H9 (cell line): ENCODE results near the gene NSMF. TPM values are rescaled to one million over a fixed set of nuclear protein-coding genes. Genes with fewer than 3 reads are reported as not detected.
A peak's percentile ranks its signal among the peaks of the same experiment; 100 is the strongest.

Experiments used
- DNase-seq: peaks from one replicate; pipeline ENCODE4 v3.0.0-alpha.2; 2017
- H2AFZ ChIP-seq: one replicate; pipeline ENCODE4 v1.6.1; 2013; ENCODE audit warnings: mild to moderate bottlenecking, low read length, control low read depth, moderate library complexity
- H2AK5ac ChIP-seq: 2 replicates; pipeline ENCODE4 v1.6.1; 2013; ENCODE audit warnings: low read length, control low read depth, mixed read lengths; ENCODE audit not compliant: insufficient read length
- H2BK120ac ChIP-seq: one replicate; pipeline ENCODE4 v1.6.1; 2013; ENCODE audit warnings: low read depth, mild to moderate bottlenecking, low read length, control low read depth, inconsistent platforms; ENCODE audit not compliant: poor library complexity, severe bottlenecking
- H2BK12ac ChIP-seq: 2 replicates; pipeline ENCODE4 v1.6.1; 2013; ENCODE audit warnings: low read length, control low read depth, mixed read lengths, low read depth; ENCODE audit not compliant: insufficient read length
- H2BK15ac ChIP-seq: 2 replicates; pipeline ENCODE4 v1.6.1; 2013; ENCODE audit warnings: low read depth, low read length, control low read depth
- H2BK20ac ChIP-seq: one replicate; pipeline ENCODE4 v1.6.1; 2013; ENCODE audit warnings: low read depth, mild to moderate bottlenecking, low read length, control low read depth, inconsistent platforms; ENCODE audit not compliant: poor library complexity, severe bottlenecking
- H2BK5ac ChIP-seq: 2 replicates; pipeline ENCODE4 v1.6.1; 2013; ENCODE audit warnings: low read length, control low read depth, mixed read lengths; ENCODE audit not compliant: insufficient read length
- H3K14ac ChIP-seq: 2 replicates; pipeline ENCODE4 v1.6.1; 2013; ENCODE audit warnings: low read length, control low read depth; ENCODE audit not compliant: insufficient read depth
- H3K18ac ChIP-seq: 2 replicates; pipeline ENCODE4 v1.6.1; 2013; ENCODE audit warnings: low read depth, mild to moderate bottlenecking, mixed read lengths, low read length, control low read depth; ENCODE audit not compliant: insufficient read length
- H3K23ac ChIP-seq: 2 replicates; pipeline ENCODE4 v1.6.1; 2013; ENCODE audit warnings: low read length, control low read depth, mixed read lengths, low read depth; ENCODE audit not compliant: insufficient read length
- H3K23me2 ChIP-seq: 2 replicates; pipeline ENCODE4 v1.6.1; 2013; ENCODE audit warnings: low read depth, mild to moderate bottlenecking, mixed read lengths, low read length, control low read depth; ENCODE audit not compliant: insufficient read length, poor library complexity, severe bottlenecking
- H3K27ac ChIP-seq: 2 replicates; pipeline ENCODE4 v1.5.1; 2013; ENCODE audit warnings: low read length, control low read depth, mixed read lengths, low read depth; ENCODE audit not compliant: insufficient read length
- H3K27me3 ChIP-seq: 2 replicates; pipeline ENCODE4 v1.6.1; 2013; ENCODE audit warnings: low read length, control low read depth, inconsistent platforms; ENCODE audit not compliant: insufficient read depth
- H3K4ac ChIP-seq: 2 replicates; pipeline ENCODE4 v1.6.1; 2013; ENCODE audit warnings: low read depth, mild to moderate bottlenecking, control low read depth, inconsistent platforms, low read length, moderate library complexity
- H3K4me1 ChIP-seq: 2 replicates; pipeline ENCODE4 v1.6.1; 2013; ENCODE audit warnings: low read length, control low read depth, inconsistent platforms; ENCODE audit not compliant: insufficient read depth
- H3K4me2 ChIP-seq: 2 replicates; pipeline ENCODE4 v1.6.1; 2013; ENCODE audit warnings: low read length, control low read depth, mixed read lengths; ENCODE audit not compliant: insufficient read length, insufficient read depth
- H3K56ac ChIP-seq: 2 replicates; pipeline ENCODE4 v1.6.1; 2013; ENCODE audit warnings: low read depth, mild to moderate bottlenecking, mixed read lengths, low read length, control low read depth; ENCODE audit not compliant: insufficient read length
- H3K79me1 ChIP-seq: 2 replicates; pipeline ENCODE4 v1.6.1; 2013; ENCODE audit warnings: low read depth, mild to moderate bottlenecking, moderate library complexity, low read length, control low read depth, inconsistent platforms; ENCODE audit not compliant: insufficient read depth, poor library complexity, severe bottlenecking
- H3K79me2 ChIP-seq: 2 replicates; pipeline ENCODE4 v1.6.1; 2013; ENCODE audit warnings: low read length, control low read depth, inconsistent platforms; ENCODE audit not compliant: insufficient read depth
- H3K9ac ChIP-seq: 2 replicates; pipeline ENCODE4 v1.6.1; 2013; ENCODE audit warnings: low read length, control low read depth, mixed read lengths; ENCODE audit not compliant: insufficient read length; ENCODE audit errors: extremely low read depth
- H3K9me3 ChIP-seq: one replicate; pipeline ENCODE4 v1.6.1; 2013; ENCODE audit warnings: low read depth, low read length, inconsistent platforms; ENCODE audit not compliant: control insufficient read depth
- H3T11ph ChIP-seq: one replicate; pipeline ENCODE4 v1.6.1; 2013; ENCODE audit warnings: mild to moderate bottlenecking, low read length, control low read depth, inconsistent platforms
- H4K20me1 ChIP-seq: one replicate; pipeline ENCODE4 v1.6.1; 2013; ENCODE audit not compliant: control insufficient read depth, insufficient read length, insufficient read depth
- H4K5ac ChIP-seq: 2 replicates; pipeline ENCODE4 v1.6.1; 2013; ENCODE audit warnings: low read depth, mild to moderate bottlenecking, mixed read lengths, low read length, control low read depth; ENCODE audit not compliant: insufficient read length
- H4K8ac ChIP-seq: replicated peaks from 2 replicates; pipeline ENCODE4 v1.6.1; 2013; ENCODE audit warnings: low read length, control low read depth, mixed read lengths, low read depth; ENCODE audit not compliant: insufficient read length
- H4K91ac ChIP-seq: 2 replicates; pipeline ENCODE4 v1.6.1; 2013; ENCODE audit warnings: low read depth, mild to moderate bottlenecking, moderate library complexity, mixed read lengths, low read length, control low read depth; ENCODE audit not compliant: insufficient read length
- H3K27ac Mint-ChIP-seq, 3 experiments: 2 replicates in 2 of 3; 3 replicates in 1 of 3; pipeline ENCODE4 v1.8.0; 2020 to 2021; ENCODE audit warnings: mixed read lengths in 3 of 3, mild to moderate bottlenecking in 1 of 3, moderate library complexity in 1 of 3
- H3K27me3 Mint-ChIP-seq: 2 replicates; pipeline ENCODE4 v1.8.0; 2021; ENCODE audit warnings: low read depth, mild to moderate bottlenecking, moderate library complexity, mixed read lengths
- H3K36me3 Mint-ChIP-seq, 3 experiments: 2 replicates in 2 of 3; 3 replicates in 1 of 3; pipeline ENCODE4 v1.8.0; 2020 to 2021; ENCODE audit warnings: low read depth in 3 of 3, mixed read lengths in 3 of 3; ENCODE audit not compliant: insufficient read depth in 1 of 3
- H3K4me1 Mint-ChIP-seq, 2 experiments: 2 replicates each; pipeline ENCODE4 v1.8.0; 2020; ENCODE audit warnings: mixed read lengths in 2 of 2
- H3K4me3 Mint-ChIP-seq, 2 experiments: 2 replicates in 1 of 2; 3 replicates in 1 of 2; pipeline ENCODE4 v1.8.0; 2020 to 2021; ENCODE audit warnings: mild to moderate bottlenecking in 2 of 2, mixed read lengths in 2 of 2, moderate library complexity in 1 of 2
- H3K9me3 Mint-ChIP-seq, 2 experiments: 2 replicates in 1 of 2; 3 replicates in 1 of 2; pipeline ENCODE4 v1.8.0; 2020; ENCODE audit warnings: mild to moderate bottlenecking in 2 of 2, mixed read lengths in 2 of 2, moderate library complexity in 1 of 2
- WGBS: extraction: QIAGEN DNeasy Blood & Tissue Kit; methylation state at CpG from one replicate; pipeline ENCODE4 v1.1.7; 2013; ENCODE audit warnings: missing lambda C conversion rate, low lambda C conversion rate, mixed read lengths; ENCODE audit not compliant: insufficient read length; ENCODE audit errors: extremely low coverage; 5-methylcytosine and 5-hydroxymethylcytosine counted together
- total RNA-seq: library from RNA; stranded (reverse); gene quantifications from 2 replicates; pipeline ENCODE4 v1.2.1, GENCODE V29; 2021
- TF ChIP-seq, protein P1 (sequence below): fragments of 200-600 bp; sonication (generic); conservative IDR thresholded peaks from 3 replicates; pipeline ENCODE4 v1.8.0; 2021; ENCODE audit warnings: antibody characterized with exemption, mild to moderate bottlenecking

Gene NSMF
- total RNA-seq, 1 experiment from 2014 or later: 46.3 TPM

DNA sequence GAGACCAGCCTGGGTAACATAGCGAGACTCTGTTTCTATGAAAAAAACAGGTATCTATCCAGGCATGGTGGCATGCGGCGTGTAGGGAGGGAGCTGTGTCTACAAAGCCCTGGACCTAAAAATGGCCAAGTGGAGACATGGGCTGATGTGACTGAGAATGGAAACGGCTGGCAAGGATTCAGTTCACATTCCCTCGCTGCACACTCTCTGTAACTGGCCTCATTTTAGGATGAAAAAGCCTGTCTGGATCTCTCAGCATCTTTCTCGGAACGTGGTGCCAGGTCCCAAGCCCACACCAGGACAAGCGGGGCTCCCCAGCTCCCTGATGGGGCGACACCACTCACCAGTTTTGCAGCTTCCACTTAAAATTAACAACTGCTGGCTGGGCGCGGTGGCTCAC lies 49.6 kb downstream of the NSMF start:
- no peak overlapping the region for H4K8ac ChIP-seq
- H2BK12ac ChIP-seq: no peak overlapping the region
- WGBS: no CpG with 5 or more reads among the region's 11 CpGs
- no peak overlapping the region for H2BK15ac ChIP-seq
- Mint-ChIP-seq H3K27ac (peak overlapping the region in 1 of 3 experiments; percentile 39; a peak in 1 of 7 replicates), H3K27me3 (peaks cover 8% of the 10 kb centered on the region; the same call in 1 of the 2 replicates), H3K36me3 (peaks cover 0 to 2% (median 0%) of the 10 kb centered on the region in 3 experiments; a peak in 1 of 7 replicates), H3K4me3 (no peak overlapping the region), H3K9me3 (no peaks in the 10 kb centered on the region), H3K4me1 (peaks cover 0 to 5% of the 10 kb centered on the region in 2 experiments; a peak in 1 of 4 replicates)
- H3K27me3 ChIP-seq: no peaks in the 10 kb centered on the region
- H4K5ac ChIP-seq: no peak overlapping the region
- no peak overlapping the region for H3K18ac ChIP-seq
- no peak overlapping the region for H2AFZ ChIP-seq
- peak; percentile 17 for DNase-seq
- H2BK20ac ChIP-seq: no peak overlapping the region
- no peak overlapping the region for H3T11ph ChIP-seq
- no peak overlapping the region for H3K56ac ChIP-seq
- TF ChIP-seq, protein P1, sequence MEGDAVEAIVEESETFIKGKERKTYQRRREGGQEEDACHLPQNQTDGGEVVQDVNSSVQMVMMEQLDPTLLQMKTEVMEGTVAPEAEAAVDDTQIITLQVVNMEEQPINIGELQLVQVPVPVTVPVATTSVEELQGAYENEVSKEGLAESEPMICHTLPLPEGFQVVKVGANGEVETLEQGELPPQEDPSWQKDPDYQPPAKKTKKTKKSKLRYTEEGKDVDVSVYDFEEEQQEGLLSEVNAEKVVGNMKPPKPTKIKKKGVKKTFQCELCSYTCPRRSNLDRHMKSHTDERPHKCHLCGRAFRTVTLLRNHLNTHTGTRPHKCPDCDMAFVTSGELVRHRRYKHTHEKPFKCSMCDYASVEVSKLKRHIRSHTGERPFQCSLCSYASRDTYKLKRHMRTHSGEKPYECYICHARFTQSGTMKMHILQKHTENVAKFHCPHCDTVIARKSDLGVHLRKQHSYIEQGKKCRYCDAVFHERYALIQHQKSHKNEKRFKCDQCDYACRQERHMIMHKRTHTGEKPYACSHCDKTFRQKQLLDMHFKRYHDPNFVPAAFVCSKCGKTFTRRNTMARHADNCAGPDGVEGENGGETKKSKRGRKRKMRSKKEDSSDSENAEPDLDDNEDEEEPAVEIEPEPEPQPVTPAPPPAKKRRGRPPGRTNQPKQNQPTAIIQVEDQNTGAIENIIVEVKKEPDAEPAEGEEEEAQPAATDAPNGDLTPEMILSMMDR: no peak
- no peak overlapping the region for H3K4ac ChIP-seq
- H2BK5ac ChIP-seq: no peak overlapping the region
- H3K23ac ChIP-seq: no peak overlapping the region
- H3K4me2 ChIP-seq: no peak overlapping the region
- no peak overlapping the region for H3K14ac ChIP-seq
- no peak overlapping the region for H2BK120ac ChIP-seq
- no peaks in the 10 kb centered on the region for H3K9me3 ChIP-seq
- peaks cover 3% of the 10 kb centered on the region for H3K23me2 ChIP-seq
- no peaks in the 10 kb centered on the region for H3K79me1 ChIP-seq
- no peak overlapping the region for H2AK5ac ChIP-seq
- no peak overlapping the region for H3K27ac ChIP-seq
- no peak overlapping the region for H3K9ac ChIP-seq
- no peaks in the 10 kb centered on the region for H3K4me1 ChIP-seq
- H3K79me2 ChIP-seq: no peaks in the 10 kb centered on the region
- H4K20me1 ChIP-seq: no peaks in the 10 kb centered on the region
- H4K91ac ChIP-seq: no peak overlapping the region
